CD14-positive monocyte (primary cell): ENCODE measurements around the gene PRAF2. TPM values are rescaled to one million over a fixed set of nuclear protein-coding genes. Genes with fewer than 3 reads are reported as not detected.

Source experiments
- DNase-seq, 3 donors: peaks; one replicate each; pipeline ENCODE4 v3.0.0-alpha.2; 2011 to 2022
- H2AFZ ChIP-seq: 2 replicates; pipeline ENCODE4 v1.6.0; 2012; ENCODE audit warnings: mild to moderate bottlenecking, low read depth, low read length, inconsistent platforms; ENCODE audit not compliant: insufficient read depth, poor library complexity, severe bottlenecking
- H3K27ac ChIP-seq, 2 donors: 1 replicate in 1 of 2; 2 replicates in 1 of 2; pipeline ENCODE4 v1.5.1; 2012 to 2013; ENCODE audit warnings: low read length in 2 of 2, control low read depth in 1 of 2, inconsistent platforms in 1 of 2, low read depth in 1 of 2, mild to moderate bottlenecking in 1 of 2
- H3K27me3 ChIP-seq, 2 donors: one replicate each; pipeline versions ENCODE4 v1.6.0 to v1.6.1; 2011 to 2013; ENCODE audit warnings: low read length in 2 of 2; ENCODE audit not compliant: control insufficient read depth in 2 of 2, insufficient read depth in 2 of 2
- H3K36me3 ChIP-seq, 2 donors: replicated peaks in 1 of 2; 1 replicate in 1 of 2; 2 replicates in 1 of 2; pipeline versions ENCODE4 v1.5.1 to v1.6.1; 2012 to 2013; ENCODE audit warnings: low read length in 2 of 2, control low read depth in 1 of 2, inconsistent platforms in 1 of 2, mild to moderate bottlenecking in 1 of 2; ENCODE audit not compliant: insufficient read depth in 2 of 2, control insufficient read depth in 1 of 2
- H3K4me1 ChIP-seq, 2 donors: 1 replicate in 1 of 2; 2 replicates in 1 of 2; pipeline versions ENCODE4 v1.5.1 to v1.6.1; 2012 to 2013; ENCODE audit warnings: low read length in 2 of 2, control low read depth in 1 of 2, inconsistent platforms in 1 of 2, mild to moderate bottlenecking in 1 of 2, moderate library complexity in 1 of 2; ENCODE audit not compliant: insufficient read depth in 2 of 2, control insufficient read depth in 1 of 2
- H3K4me2 ChIP-seq: replicated peaks from 2 replicates; pipeline ENCODE3; 2012; ENCODE audit warnings: low read length, moderate library complexity, mild to moderate bottlenecking; ENCODE audit not compliant: poor library complexity, severe bottlenecking; ENCODE audit errors: extremely low read depth
- H3K4me3 ChIP-seq, 3 experiments: fragments of 200-600 bp in 1 of 3; sonication (generic) in 1 of 3; replicated peaks in 1 of 3; 1 replicate in 2 of 3; 2 replicates in 1 of 3; pipeline ENCODE4 v1.5.1; 2011 to 2013; ENCODE audit warnings: low read length in 3 of 3, mild to moderate bottlenecking in 3 of 3, control low read depth in 2 of 3, low read depth in 2 of 3, inconsistent platforms in 1 of 3, moderate library complexity in 1 of 3
- H3K79me2 ChIP-seq: 2 replicates; pipeline ENCODE4 v1.6.0; 2012; ENCODE audit warnings: mild to moderate bottlenecking, control low read depth, inconsistent platforms, low read length, moderate library complexity; ENCODE audit not compliant: insufficient read depth
- H3K9ac ChIP-seq: 2 replicates; pipeline ENCODE4 v1.6.0; 2017; ENCODE audit warnings: low read length, mild to moderate bottlenecking; ENCODE audit not compliant: insufficient read depth, poor library complexity, severe bottlenecking
- H3K9me3 ChIP-seq, 2 donors: replicated peaks in 1 of 2; 1 replicate in 1 of 2; 2 replicates in 1 of 2; pipeline versions ENCODE4 v1.5.1 to v1.6.1; 2012 to 2013; ENCODE audit warnings: low read length in 2 of 2, control low read depth in 1 of 2; ENCODE audit not compliant: control insufficient read depth in 1 of 2, insufficient read depth in 1 of 2
- H4K20me1 ChIP-seq: 2 replicates; pipeline ENCODE4 v1.6.0; 2012; ENCODE audit warnings: mild to moderate bottlenecking, low read length, control low read depth, moderate library complexity; ENCODE audit not compliant: insufficient read depth
- H3K27ac Mint-ChIP-seq, 7 donors: one replicate each; pipeline ENCODE4 v1.8.0; 2020; ENCODE audit warnings: mild to moderate bottlenecking in 7 of 7, mixed read lengths in 7 of 7, moderate library complexity in 6 of 7, inconsistent platforms in 2 of 7
- H3K27me3 Mint-ChIP-seq, 3 donors: one replicate each; pipeline ENCODE4 v1.8.0; 2021 to 2022; ENCODE audit warnings: low read depth in 3 of 3, mild to moderate bottlenecking in 3 of 3, mixed read lengths in 3 of 3, moderate library complexity in 3 of 3, inconsistent platforms in 1 of 3
- H3K36me3 Mint-ChIP-seq, 2 donors: one replicate each; pipeline ENCODE4 v1.8.0; 2020; ENCODE audit warnings: mixed read lengths in 2 of 2, inconsistent platforms in 1 of 2, mild to moderate bottlenecking in 1 of 2
- H3K4me1 Mint-ChIP-seq: one replicate; pipeline ENCODE4 v1.8.0; 2020; ENCODE audit warnings: mild to moderate bottlenecking, mixed read lengths
- H3K4me3 Mint-ChIP-seq, 2 donors: one replicate each; pipeline ENCODE4 v1.8.0; 2020; ENCODE audit warnings: mild to moderate bottlenecking in 2 of 2, mixed read lengths in 2 of 2, moderate library complexity in 1 of 2
- H3K9me3 Mint-ChIP-seq, 7 donors: one replicate each; pipeline ENCODE4 v1.8.0; 2020 to 2022; ENCODE audit warnings: mixed read lengths in 7 of 7, mild to moderate bottlenecking in 6 of 7, moderate library complexity in 6 of 7, inconsistent platforms in 2 of 7
- CTCF ChIP-seq: fragments of 200-600 bp; IDR thresholded peaks from one replicate; pipeline ENCODE4 v1.8.0; 2022; ENCODE audit warnings: antibody characterized with exemption, mild to moderate bottlenecking
- WGBS: methylation state at CpG from one replicate; pipeline ENCODE4 v1.1.5; 2013; ENCODE audit warnings: missing lambda C conversion rate; ENCODE audit not compliant: insufficient coverage; 5-methylcytosine and 5-hydroxymethylcytosine counted together
- intact Hi-C, 2 donors: fragments of 100-400 bp; cut with micrococcal nuclease; formaldehyde crosslinking; loops; one replicate each; pipeline versions ENCODE4 v1.15.0 to v1.15.1; 2023
- polyA plus RNA-seq, 3 donors: library from polyadenylated mRNA; depleted of rRNA in 1 of 3; unstranded in 2 of 3; stranded (reverse) in 1 of 3; fragments of 300-500 nt in 2 of 3; fragments of >200 nt in 1 of 3; fragmentation: Illumina TruSeq in 2 of 3; gene quantifications; 1 replicate in 2 of 3; 2 replicates in 1 of 3; pipeline ENCODE4 v1.2.3, GENCODE V29; 2012 to 2021

PRAF2 gene
- polyA plus RNA-seq, 3 donors: 4.1 to 7.9 (median 5.5) TPM

- Histone ChIP-seq H3K9me3 (no peaks in the 10 kb centered on the region), H3K4me1 (no peaks in the 10 kb centered on the region), H3K27ac (no peak overlapping the region), H3K79me2 (no peaks in the 10 kb centered on the region), H3K4me3 (no peak overlapping the region), H3K9ac (no peak overlapping the region), H3K36me3 (no peaks in the 10 kb centered on the region), H3K27me3 (no peaks in the 10 kb centered on the region), H2AFZ (no peak overlapping the region), H3K4me2 (no peak overlapping the region), H4K20me1 (no peaks in the 10 kb centered on the region)
- Mint-ChIP-seq H3K27me3 (peaks cover 0 to 4% (median 0%) of the 10 kb centered on the region in 3 donors), H3K4me1 (no peaks in the 10 kb centered on the region), H3K36me3 (no peaks in the 10 kb centered on the region), H3K4me3 (no peak overlapping the region), H3K9me3 (peaks cover 0 to 7% (median 0%) of the 10 kb centered on the region in 7 donors), H3K27ac (no peak overlapping the region)
- WGBS: no CpG with 5 or more reads among the region's 4 CpGs
- intact Hi-C loops: no loop called here
- TF ChIP-seq CTCF: no peak
- DNase-seq: no peak
These were observed 15.8 kb upstream of the PRAF2 start for GRCh38 chrX:49089553-49089952.

- Histone ChIP-seq H3K79me2 (peaks cover 9% of the 10 kb centered on the region), H2AFZ (no peak overlapping the region), H3K4me3 (no peak overlapping the region), H3K9ac (no peak overlapping the region), H3K4me1 (peaks cover 9 to 14% of the 10 kb centered on the region in 2 donors), H3K9me3 (no peaks in the 10 kb centered on the region), H3K4me2 (no peak overlapping the region), H3K27me3 (no peaks in the 10 kb centered on the region), H4K20me1 (no peaks in the 10 kb centered on the region), H3K27ac (no peak overlapping the region), H3K36me3 (peaks cover 7% of the 10 kb centered on the region in 2 donors)
- H3K36me3 Mint-ChIP-seq: peaks cover 7 to 8% of the 10 kb centered on the region in 2 donors
- peaks cover 14% of the 10 kb centered on the region for H3K4me1 Mint-ChIP-seq
- no peak for DNase-seq
- H3K4me3 Mint-ChIP-seq: no peak overlapping the region
- no peak for TF ChIP-seq CTCF
- H3K27ac Mint-ChIP-seq: no peak overlapping the region
- intact Hi-C loops: no loop called here
- 90% methylated on average over 2 of the region's 4 CpGs for WGBS
- peaks cover 0 to 3% (median 2%) of the 10 kb centered on the region in 3 donors for H3K27me3 Mint-ChIP-seq
- peaks cover 0 to 6% (median 1%) of the 10 kb centered on the region in 7 donors for H3K9me3 Mint-ChIP-seq
These were observed 8.6 kb upstream of the PRAF2 start for GRCh38 chrX:49082271-49082871.
